GM21447 (cell line): ENCODE results near the gene CMTM3.
"Not testable (repeated sequence)": the region's sequence is repeated elsewhere in the genome, so short reads cannot be mapped to it uniquely, and the experiment has no call there.

Experiments
- ATAC-seq: cut with Tn5 transposase; IDR thresholded peaks from one replicate; pipeline ENCODE4 v1.9.1; 2021; ENCODE audit not compliant: unreplicated experiment

CMTM3 gene

GRCh38 chr16:66608241-66609138 lies 4.0 kb downstream of the CMTM3 start:
- ATAC-seq = no peak

GRCh38 chr16:66609139-66609510 lies 4.6 kb downstream of the CMTM3 start:
- no peak for ATAC-seq

GRCh38 chr16:66610111-66610820 lies 5.8 kb downstream of the CMTM3 start:
- ATAC-seq = no peak

- not testable (repeated sequence) for ATAC-seq
These were observed 7.4 kb downstream of the CMTM3 start for GRCh38 chr16:66611911-66612310.

- ATAC-seq = no peak
These were observed 7.9 kb downstream of the CMTM3 start for GRCh38 chr16:66612422-66612821.

DNA sequence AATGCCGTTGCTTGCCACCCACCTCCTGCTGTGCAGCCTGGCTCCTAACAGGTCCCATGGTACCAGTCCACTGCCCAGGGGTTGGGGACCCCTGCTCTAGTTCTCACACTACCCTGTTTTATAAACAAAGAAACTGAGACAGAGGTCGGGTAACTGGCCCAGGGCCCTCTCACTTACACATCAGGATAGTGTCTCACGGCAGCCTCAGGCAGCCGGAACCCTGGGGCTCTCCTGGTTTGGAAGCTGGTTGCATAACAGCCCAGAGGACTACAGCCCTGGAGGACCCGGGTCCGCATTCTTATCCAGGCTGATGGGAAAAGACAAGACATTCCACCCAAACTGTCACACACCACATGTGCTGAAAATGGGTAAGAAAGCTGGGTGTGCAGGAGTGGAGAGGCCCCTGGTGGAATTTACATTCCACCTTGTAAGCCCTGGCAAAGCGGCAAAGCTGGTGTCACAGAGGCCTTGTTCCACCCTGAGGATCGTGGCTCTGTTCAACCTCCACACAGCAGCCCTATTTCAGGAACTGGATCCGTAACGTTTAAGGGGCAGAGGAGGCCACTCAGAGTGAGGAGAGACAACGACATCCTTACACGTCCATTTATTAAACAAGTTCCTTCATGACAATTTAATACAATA lies 9.8 kb downstream of the CMTM3 start:
- no peak for ATAC-seq

DNA sequence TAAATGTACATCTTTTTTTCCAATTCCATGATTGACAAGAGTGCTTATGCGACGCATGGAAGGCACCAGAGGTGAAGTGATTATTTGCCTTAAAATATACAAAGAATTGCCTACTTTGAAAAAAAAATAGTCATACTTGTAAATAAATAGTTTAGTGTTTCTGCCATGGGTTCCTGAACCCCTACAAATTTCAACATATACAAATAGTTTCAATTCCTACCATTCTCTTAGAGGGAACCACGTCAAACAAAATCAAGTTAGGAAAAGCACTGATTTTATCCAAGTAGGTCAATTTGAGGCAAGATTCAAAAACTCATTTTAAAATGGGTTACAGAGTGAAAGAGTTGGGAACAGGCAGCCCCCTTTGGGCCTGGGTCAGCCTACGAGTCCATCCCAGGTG lies 11.7 kb downstream of the CMTM3 start:
- ATAC-seq = no peak

DNA sequence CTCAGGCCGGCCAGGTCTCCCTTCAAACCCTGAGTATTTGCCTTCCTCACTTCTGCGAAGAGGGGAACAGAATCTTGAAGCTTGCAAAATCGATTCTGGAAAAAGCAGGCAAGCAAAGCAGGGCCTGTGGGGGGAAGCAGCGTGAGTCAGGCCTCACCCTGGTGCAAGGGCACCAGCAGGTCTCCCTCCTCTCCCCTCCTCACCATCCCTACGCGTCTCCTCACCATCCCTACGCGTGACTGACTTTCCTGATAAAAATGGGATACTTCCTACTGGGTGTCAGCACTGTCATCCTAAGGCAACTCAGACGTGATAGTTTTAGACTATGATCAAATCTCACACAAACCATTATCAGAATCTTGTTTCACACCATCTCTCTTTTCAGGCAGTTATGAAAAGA lies 12.1 kb downstream of the CMTM3 start:
- ATAC-seq = no peak

DNA sequence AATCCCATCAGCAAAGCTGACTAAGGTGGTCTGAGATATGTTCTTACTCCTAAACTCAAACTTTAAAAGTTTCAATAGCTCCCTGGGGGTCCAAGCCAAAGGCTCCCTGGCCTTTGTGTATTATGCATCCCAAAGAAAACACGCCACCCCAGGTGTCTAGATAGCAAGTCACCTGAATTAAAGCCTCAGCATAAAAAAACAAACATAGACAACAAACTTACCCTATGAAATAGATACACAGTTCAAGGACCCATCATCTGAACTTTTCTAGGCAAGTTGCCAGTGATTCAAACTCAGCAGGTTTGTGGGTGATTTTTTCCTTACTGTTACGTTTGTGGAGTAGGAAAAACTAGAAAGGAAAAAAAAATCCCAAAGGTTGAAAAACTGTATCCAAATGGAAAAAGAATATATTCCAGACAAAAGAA lies 12.5 kb downstream of the CMTM3 start:
- ATAC-seq = no peak

GRCh38 chr16:66617728-66618127 lies 13.2 kb downstream of the CMTM3 start:
- ATAC-seq = no peak

DNA sequence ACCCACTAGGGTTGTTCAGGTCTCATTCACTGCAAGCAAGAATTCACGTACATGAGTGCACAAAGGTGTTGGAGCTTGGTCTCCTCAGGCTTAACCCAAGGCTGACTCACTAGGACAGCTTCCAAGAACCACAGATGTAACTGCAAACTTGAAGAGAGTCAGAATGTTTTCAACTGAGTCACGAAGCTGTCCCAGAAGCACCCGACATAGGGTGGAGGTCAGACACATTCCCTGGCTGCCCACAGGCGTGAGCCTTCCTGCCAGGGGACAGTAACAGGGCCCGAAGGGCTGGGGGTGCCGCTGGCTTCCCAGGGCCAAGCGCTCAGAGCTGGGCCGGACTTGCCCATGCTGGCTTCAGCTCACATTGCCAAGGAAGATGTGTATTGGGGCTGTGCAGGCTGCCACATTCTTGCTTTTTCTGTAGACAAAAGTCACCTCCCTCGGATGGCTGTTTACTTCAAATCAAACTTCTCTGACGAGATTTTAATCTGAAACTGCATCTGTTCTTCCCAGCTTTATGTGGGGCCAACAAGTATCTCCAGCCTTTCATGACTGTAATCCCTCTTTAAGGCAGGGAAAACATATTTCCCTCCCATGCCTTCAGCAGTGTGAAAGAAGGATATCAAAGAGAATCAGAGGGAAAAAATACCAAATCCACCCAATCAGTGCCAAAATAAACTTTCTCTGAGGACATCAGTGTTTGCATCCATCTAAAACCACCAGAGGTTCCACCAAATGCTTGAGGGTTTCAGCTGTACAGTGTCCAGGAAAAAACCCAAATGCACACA lies 14.3 kb downstream of the CMTM3 start:
- no peak for ATAC-seq

DNA sequence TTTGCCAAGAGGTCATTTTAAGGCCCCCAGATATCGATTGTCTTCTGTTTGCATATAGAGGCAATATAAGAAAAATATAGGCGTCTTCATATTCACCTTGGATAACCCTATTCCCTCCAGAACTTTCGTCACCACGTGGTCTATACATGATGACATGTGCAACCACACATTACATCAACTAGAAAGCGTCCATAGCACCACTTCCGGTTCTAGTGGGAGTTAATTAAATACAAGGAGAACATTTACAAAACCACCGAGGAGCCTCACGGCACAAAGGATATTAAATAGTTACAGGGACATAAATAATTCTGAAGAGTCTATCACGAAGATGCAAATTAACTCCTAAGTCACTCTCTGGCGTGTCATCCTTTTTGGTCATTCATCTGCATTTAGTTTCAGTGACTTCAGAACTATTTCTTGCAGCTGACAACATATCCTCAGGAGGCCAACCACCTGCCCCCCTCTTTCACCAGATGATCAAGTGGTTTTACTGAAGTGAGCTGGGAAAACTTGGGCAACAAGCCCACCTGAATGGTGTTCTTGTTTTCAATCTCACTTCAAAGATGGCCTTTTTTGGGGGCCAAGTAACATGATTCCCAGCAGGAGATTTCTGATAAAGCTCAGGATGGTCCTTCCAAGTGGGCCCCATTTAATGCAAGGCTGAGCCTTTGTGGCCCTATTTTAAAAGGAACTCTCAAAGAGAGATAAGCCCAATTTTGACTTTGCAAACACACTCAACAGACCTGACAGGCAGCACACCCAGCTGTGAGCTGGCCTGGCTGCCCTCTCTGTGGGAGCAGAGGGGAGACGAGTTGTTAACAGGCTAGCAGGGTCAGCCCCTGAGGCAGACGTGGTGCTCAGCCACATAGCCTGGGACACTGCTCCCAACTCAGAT lies 15.3 kb downstream of the CMTM3 start:
- ATAC-seq = no peak

- ATAC-seq = no peak
These were observed 15.9 kb downstream of the CMTM3 start for GRCh38 chr16:66620429-66620795.

DNA sequence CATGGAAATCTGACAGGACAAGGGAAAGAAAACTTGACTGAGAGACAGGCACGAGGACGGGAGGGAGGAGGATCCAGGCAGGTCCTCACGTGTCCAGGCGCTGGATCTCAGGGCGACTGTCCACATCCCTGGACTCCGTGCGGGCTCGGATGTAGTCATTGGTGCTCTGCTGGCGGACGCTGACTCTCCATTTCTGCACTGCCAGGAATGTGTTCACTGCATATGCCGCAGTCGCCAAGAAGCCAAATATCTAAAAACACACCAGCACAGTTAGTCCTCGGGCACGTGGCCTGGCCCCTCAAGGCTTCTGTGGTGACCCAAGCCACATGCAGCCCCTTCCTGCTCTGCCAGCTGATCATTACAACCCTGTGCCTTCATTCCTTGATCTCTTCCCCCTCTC lies 17.5 kb downstream of the CMTM3 start:
- ATAC-seq = no peak

GRCh38 chr16:66622863-66623262 lies 18.4 kb downstream of the CMTM3 start:
- ATAC-seq = no peak

DNA sequence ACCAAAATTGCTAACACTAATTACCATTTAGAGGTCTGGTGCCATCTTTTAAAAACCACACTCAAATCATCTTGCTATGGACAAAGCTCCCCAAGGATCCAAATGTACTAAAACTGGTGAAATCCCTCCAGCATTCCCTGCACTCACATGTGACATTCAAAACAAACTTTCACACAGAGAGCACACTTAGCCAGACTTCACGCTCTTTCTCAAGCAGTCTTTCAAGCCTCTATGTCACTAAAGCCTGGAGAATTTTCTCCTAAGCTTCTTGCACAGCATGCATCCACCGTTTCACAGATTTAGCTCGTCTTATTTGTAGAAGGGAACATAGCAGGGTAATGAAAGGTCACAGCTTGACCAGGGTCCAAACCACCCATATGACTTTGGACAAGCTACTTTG lies 19.3 kb downstream of the CMTM3 start:
- ATAC-seq = no peak

- not testable (repeated sequence) for ATAC-seq
These were observed 23.3 kb downstream of the CMTM3 start for GRCh38 chr16:66627611-66628378.

DNA sequence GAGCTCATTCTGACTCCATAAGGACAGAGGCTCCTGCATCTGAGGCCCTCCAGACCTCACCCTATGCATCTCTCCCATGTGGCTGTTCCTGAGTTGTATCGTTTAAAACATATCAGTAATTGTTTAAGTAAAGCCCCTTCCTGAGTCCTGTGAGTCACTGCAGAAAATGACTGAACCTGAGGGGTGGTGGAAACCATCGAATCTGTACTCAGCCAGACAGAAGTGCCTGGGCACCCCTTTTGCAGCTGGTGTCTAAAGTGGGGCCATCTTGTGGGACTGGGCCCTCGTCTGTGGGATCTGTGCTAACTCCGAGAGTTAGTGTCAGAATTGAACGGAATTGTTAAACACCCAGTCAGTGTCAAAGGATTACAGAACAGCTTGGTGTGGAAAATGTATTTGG lies 25.4 kb downstream of the CMTM3 start:
- ATAC-seq = no peak

DNA sequence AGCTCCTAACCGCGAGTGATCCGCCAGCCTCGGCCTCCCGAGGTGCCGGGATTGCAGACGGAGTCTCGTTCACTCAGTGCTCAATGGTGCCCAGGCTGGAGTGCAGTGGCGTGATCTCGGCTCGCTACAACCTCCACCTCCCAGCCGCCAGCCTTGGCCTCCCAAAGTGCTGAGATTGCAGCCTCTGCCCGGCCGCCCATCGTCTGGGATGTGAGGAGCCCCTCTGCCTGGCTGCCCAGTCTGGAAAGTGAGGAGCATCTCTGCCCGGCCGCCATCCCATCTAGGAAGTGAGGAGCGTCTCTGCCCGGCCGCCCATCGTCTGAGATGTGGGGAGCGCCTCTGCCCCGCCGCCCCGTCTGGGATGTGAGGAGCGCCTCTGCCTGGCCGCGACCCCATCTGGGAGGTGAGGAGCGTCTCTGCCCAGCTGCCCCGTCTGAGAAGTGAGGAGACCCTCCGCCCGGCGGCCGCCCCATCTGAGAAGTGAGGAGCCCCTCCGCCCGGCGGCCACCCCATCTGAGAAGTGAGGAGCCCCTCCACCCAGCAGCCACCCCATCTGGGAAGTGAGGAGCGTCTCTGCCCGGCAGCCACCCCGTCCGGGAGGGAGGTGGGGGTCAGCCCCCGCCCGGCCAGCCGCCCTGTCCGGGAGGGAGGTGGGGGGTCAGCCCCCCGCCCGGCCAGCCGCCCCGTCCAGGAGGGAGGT lies 26.2 kb downstream of the CMTM3 start:
- not testable (repeated sequence) for ATAC-seq
